Cardiac septum (tissue), 1 donor: ENCODE results near the gene ZMAT5. TPM values are rescaled to one million over a fixed set of nuclear protein-coding genes. Genes with fewer than 3 reads are reported as not detected.
"Not testable (repeated sequence)": the region's sequence is repeated elsewhere in the genome, so short reads cannot be mapped to it uniquely, and the experiment has no call there.

ENCODE experiments used
- DNase-seq: peaks from one replicate; pipeline ENCODE4 v3.0.0-alpha.2; 2020; ENCODE audit warnings: low spot score
- intact Hi-C: fragments of 100-400 bp; cut with DNase I; formaldehyde crosslinking; loops from one replicate; pipeline ENCODE4 v1.14.0; 2022
- total RNA-seq: library from RNA; stranded (reverse); fragmentation: NEBNext Ultra II Directional; extraction: Animal tissue kit (Norgen Biotek cat#: 25700); gene quantifications from one replicate; pipeline ENCODE4 v1.2.1, GENCODE V29; 2021
- donor health status: DM: no; HTN: no; CAD: no.

Gene ZMAT5
- total RNA-seq, 1 donor from 2014 or later = 17.1 TPM

DNA sequence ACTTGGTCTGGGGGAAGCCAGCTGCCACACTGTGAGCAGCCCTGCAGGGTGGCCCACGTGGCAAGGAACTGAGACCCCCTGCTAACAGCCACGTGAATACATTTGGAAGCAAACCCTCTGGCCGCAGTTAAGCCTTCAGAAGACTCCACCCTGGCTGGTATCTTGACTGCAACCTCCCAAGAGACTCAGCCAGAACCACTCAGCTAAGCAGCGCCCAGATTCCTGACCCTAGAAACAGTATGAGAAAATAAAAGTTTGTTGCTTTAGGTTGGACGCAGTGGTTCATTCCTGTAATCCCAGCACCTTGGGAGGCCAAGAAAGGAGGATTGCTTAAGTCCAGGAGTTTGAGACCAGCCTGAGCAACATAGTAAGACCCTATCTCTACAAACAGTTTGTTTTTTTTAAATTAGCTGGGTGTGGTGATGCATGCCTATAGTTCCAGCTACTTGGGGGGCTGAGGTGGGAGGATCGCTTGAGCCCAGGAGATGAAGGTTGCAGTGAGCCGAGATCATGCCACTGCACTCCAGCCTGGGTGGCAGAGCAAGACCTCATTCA lies 8.7 kb downstream of the ZMAT5 start:
- DNase-seq = no peak
- intact Hi-C loops = no loop called here

DNA sequence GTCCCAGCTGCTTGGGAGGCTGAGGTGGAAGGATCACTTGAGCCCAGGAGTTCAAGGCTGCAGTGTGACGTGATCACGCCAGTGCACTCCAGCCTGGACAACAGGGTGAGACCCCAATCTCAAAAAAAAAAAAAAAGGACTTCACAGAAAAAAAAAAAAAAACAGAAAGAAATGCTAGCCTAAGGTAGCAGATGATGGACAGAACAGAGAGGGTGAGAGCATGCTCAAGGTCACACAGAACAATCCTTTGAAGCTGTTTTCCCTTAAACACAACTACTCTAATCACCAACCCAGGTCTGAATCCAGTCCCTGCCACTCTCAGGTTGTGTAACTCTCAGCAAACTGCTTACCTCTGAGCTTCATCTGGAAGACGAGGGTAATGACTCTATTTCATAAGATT lies 9.7 kb downstream of the ZMAT5 start:
- DNase-seq = no peak
- intact Hi-C loops = no loop called here

DNA sequence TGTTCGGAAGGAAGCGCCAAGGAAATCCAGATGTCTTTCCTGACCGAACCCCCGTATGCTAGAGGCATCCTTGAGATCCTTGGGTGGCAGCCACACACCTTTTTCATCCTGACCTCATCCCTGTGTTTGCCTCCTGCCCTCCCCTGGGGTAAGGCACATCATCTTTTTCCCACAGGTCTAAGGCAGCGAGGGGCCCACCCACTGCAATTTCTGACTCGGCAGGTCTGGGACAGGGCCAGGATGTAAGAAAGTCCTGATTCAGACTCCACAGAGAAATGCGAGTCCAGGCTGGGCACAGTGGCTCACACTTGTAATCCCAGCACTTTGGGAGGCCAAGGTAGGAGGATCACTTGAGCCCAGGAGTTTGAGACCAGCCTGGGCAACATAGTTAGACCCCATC lies 10.5 kb downstream of the ZMAT5 start:
- DNase-seq = no peak

DNA sequence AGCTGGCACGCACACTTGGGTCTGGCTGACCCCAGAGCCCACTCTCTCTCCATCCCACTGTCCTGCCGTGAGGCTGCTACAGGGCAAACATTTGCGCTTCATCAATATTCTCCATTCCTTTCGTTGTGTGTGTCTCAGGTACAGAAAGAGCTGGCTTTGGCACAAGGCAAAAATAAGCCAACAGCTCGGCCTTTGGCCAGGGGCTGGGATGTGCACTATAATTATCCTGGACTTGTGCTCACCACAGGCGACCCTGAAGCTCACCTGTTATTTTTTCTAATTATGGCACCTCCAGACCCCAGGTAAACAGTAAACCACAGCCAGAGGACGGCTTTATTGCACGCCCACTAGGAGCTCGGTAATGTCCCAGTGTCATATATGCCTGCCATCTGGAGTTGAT lies 10.9 kb downstream of the ZMAT5 start:
- intact Hi-C loops = no loop called here
- DNase-seq = no peak

More for the DNA sequence above, 10.5 kb downstream of the ZMAT5 start:
- intact Hi-C loops = no loop called here

DNA sequence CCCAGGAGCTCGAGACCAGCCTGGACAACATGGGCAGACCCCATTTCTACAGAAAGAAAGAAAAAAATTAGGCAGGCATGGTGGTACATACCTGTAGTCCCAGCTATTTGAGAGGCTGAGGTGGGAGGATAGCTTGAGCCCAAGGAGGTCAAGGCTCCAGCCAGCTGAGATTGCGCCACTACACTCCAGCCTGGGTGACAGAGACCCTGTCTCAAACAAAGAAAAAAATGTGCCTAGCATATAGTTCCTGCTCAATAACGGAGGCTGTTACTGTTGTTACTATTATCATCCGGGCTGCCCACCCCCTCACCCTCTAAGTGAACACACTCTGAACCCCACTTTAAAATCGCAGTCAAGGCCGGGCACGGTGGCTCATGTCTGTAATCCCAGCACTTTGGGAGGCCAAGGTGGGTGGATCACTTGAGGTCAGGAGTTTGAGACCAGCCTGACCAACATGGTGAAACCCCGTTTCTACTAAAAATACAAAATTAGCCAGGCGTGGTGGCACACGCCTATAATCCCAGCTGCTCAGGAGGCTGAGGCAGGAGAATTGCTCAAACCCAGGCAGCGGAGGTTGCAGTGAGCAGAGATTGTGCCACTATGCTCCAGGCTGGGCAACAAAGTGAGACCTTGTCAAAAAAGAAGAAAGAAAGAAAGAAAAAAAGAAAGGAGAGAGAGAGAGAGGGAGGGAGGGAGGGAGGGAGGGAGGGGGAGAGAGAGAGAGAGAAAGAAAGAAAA lies 12.0 kb downstream of the ZMAT5 start:
- intact Hi-C loops = not testable (repeated sequence)

DNA sequence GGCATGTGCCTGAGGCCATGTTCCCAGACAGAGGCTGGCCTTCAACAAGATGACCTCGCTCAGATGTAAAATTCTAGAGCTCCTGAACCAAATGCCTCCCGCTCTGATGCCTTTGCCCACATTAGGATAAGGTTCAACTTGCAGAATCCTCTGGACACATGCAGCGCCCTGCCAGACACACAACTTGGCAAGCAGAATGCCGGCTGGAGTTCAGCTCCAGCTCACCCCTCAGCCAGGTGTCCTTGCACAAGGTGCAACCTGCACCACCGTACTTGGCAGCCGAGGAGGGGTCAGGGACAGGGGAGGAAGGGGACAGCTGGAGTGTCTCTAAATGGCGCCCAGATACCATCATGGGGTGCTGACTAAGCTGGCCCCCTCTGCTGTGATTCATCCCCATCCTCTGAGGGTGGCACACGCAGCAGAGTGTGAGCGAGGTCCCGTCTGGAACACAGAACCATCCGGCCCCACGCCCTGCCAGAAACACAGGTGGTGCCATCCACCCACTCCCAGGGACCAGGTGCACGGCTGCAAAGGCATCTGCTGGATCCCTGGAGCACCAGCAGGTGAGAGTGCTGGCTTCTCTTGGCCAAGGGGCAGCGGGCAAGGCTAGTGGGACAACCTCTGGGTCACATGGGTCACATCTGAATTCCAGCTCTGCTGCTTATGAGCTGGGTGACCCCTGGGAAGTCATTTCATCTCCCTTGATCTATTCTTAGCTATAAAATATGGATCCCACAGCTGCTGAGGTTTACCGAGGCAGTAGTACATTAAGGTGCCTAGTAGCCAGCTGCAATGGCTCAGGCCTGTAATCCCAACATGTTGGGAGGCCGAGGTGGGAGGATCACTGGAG lies 12.8 kb downstream of the ZMAT5 start:
- intact Hi-C loops = no loop called here
- no peak for DNase-seq

More for the DNA sequence above, 12.0 kb downstream of the ZMAT5 start:
- not testable (repeated sequence) for DNase-seq

DNA sequence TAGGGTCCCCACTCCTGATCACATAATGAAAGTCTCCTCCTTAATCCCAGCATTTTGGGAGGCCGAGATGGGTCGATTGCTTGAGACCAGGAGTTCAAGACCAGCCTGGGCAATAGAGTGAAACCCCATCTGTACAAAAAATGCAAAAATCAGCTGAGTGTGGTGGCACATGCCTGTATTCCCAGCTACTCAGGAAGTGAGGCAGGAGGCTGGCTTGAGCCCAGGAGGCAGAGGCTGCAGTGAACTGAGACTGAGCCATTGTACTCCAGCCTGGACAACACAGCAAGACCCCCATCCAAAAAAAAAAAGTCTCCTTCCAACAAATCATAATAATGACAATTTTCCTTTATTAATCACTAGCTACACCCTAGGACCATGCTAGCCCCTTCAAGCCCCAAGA lies 15.1 kb downstream of the ZMAT5 start:
- DNase-seq = no peak
- intact Hi-C loops = no loop called here

DNA sequence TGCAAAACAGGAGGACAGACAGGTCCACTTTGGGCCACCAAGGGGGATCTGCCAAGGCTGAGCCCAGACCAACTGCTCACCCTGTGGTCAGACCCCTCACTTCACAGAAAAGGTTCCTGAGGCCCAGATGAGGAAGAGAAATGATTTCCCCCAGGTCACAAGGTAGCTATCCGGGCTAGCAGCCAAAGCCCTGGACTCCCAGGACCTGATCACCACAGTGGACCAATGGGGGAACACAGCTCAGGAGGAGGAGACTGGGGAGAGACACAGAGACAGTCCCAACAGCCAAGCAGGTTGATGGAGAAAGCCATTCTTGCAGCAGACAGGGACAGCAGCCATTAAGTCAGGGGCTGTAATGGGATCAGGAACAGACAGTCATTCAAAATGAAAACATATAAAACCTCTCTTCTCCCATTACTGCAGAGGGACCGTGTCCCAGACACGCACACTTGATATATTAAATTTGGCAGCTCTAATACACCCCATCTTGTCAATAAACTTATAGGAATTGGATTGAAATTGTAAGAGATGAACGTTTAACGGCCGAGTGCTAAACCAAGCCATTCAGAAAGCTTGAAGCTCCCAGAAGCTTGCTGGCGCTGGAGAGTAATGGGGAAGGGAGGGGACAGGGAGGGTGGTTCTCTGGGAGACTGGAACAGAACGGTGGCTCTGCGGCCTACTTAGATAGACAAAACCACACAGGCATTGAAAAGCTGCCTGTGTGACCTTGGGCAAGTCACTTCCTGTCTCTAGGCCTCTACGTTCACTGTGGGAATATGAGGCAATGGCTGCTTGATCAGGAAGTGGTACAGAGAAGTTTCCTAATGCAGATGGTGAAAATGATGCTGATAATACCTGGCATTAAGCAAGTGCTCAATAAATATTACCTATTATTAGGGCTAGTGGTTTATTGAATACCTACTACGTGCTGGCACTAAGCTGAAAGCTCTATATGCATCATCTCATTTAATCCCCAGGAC lies 16.0 kb downstream of the ZMAT5 start:
- intact Hi-C loops = no loop called here
- DNase-seq = no peak

DNA sequence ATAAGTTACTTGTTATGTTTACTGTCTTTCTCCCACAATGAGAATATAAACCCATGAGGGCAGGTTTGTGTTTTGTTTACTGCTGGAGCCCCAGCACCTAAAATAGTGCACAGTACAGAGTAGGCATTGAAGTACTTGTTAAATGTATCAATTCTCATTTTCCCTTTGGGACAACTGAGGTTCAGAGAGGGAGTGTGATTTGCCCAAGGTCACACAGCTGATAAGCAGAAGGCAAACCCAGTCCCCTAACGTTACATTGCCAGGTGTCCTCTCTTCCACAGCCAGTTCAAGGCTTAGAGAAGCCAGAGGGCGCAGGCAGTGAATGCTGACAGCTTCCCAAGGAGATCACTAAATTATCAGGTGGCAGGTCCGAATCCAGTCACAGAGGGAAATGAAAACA lies 16.8 kb downstream of the ZMAT5 start:
- intact Hi-C loops = no loop called here
- no peak for DNase-seq

DNA sequence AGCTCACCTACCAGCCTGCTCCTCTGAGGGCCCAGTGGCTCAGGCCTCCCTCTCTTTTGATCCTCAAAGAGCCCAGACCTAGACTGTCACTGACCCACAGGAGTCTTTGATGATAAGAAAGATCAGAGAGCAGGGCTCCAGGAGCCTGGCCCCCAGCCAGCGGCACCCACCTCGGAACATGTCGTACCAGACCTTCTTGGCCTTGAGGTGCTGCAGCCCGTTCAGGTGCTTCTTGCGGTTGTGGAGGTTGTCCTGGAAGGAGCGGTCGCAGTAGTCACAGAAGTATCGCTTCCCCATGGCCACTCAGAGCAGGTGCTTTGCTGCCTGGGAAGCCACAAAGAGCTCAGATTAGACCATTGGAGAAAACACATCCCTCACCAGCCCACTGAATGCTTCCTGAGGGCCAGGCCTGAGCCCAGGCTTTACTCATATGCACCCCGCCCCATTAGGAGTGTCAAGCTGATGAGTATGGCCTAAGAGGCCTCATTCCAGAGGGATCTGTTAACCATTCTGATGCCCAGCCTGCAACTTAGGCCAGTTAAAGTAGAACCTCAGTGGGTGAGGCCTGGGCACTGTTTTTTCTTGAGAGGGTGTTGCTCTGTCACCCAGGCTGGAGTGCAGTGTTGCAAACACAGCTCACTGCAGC lies 18.4 kb downstream of the ZMAT5 start:
- no peak for DNase-seq
- intact Hi-C loops = no loop called here

DNA sequence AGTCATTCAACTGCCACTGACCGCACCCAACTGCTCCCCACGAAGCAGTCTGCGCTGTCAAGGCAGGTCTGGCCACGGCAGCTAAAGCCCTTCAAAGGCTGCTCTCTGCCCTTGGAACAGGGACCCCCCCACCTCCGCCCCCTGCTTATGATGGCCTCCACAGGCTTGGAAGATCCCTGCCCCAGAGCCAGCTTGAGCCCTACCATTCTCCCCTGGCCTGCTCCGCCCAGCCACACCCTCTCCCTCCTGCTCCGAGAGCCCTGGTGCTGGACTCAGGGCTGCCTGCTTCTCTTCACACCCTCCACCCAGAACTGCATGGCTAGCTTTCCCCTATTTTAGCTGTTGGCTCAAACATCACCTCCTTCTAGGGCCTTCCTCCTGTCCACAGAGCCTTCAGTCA lies 19.0 kb downstream of the ZMAT5 start:
- intact Hi-C loops = no loop called here
- DNase-seq = no peak

DNA sequence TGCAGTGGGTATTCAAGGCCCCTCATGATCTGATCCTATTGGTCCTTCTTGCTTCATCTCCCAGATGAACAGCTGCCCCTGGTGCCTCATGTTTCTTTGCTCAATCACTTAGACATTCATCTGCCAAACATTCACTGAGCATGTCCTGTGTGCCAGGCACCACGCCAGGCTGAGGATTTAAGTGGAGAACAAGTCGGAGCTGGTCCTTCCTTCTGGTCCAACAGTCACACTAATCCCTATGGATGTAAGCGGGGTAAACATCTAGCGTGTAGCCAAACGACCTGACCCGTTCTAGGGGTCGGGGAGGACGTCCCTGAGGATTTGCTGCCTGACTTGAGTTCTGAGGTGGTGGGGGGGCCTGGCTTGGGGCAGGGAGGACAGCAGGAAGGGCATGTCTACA lies 21.9 kb downstream of the ZMAT5 start:
- intact Hi-C loops = no loop called here
- no peak for DNase-seq

DNA sequence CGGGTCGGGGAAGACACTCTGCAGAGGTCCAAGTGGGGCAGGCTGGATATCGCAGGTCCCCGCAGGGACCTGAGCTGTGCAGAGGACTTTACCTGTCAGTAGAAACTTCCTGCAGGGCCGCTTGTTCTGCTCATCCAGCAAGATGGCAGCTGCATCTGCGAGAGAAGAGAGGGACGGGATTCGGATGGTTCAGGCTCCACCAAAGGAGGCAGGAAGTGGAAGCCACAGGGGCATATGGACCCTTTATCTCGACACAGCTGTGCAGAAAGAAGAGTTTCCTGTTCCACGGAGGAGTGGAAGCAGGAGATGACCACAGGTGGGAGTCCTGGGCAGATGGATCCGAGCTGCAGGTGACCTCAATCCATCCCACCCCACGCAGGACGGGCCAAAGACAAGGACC lies 24.5 kb downstream of the ZMAT5 start:
- intact Hi-C loops = no loop called here
- DNase-seq = no peak

DNA sequence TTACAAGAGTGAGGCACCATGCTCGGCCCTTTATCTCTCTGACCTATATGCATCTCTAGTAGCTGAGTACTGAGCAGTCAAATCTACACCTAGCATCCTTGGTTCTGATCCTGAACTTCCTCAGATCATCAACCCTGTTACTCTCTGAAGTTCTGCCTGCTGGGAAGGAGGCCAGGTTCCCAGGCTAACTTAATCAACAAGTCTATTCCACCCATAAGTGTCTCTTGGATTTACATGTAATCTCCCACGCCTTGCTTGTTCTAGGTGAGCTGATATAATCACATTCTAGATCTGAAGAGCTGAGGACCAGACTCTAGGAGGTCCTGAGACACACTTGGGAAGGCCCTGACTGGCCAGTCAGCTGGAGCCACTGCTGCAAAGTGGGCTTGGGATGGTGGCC lies 24.9 kb downstream of the ZMAT5 start:
- DNase-seq = no peak
- intact Hi-C loops = no loop called here

DNA sequence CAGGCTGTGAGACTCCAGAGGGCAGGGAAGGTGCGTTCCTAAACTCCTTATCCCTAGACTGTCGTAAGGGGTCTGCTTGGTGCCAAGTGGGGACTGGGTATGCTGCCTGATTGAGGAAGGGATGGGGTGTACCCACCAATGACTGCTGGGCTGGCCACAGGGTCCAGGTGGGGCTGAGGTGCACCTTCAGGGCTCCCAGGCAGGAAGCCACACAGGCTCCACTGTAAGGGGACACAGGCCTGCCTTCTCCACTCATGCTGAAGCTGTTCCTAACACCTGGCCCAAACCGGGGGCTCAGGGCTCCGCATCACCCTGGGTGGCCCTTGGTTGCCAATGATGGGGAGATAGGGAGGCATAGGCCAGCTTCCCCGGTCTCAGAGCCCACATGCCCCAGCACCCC lies 26.6 kb downstream of the ZMAT5 start:
- intact Hi-C loops = no loop called here

DNA sequence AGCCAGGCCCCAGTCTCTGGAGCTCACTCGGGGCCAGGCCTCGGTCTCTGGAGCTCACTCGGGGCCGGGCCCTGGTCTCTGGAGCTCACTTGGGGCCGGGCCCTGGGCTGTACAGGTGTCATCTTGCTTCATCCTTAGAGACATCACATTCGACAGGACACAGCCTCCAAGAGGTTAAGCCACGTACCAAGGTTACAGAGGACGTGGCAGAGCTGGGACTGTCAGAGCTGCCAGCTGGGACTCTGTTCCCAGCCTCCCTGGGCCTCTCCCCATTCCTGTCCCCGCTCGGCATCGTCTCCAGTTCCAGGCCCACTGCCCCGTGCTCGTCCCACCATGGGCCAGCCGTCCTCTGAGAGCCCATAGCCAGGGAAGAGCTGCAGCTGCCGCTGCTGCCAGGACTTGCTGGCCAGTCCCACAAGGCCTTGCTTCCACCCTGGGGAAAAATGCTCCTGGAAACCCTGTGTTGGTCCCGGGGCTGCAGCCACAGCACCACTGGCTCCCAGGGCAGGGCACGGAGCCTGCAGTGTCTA lies 27.4 kb downstream of the ZMAT5 start:
- intact Hi-C loops = no loop called here
- no peak for DNase-seq

More for the DNA sequence above, 26.6 kb downstream of the ZMAT5 start:
- DNase-seq = no peak

DNA sequence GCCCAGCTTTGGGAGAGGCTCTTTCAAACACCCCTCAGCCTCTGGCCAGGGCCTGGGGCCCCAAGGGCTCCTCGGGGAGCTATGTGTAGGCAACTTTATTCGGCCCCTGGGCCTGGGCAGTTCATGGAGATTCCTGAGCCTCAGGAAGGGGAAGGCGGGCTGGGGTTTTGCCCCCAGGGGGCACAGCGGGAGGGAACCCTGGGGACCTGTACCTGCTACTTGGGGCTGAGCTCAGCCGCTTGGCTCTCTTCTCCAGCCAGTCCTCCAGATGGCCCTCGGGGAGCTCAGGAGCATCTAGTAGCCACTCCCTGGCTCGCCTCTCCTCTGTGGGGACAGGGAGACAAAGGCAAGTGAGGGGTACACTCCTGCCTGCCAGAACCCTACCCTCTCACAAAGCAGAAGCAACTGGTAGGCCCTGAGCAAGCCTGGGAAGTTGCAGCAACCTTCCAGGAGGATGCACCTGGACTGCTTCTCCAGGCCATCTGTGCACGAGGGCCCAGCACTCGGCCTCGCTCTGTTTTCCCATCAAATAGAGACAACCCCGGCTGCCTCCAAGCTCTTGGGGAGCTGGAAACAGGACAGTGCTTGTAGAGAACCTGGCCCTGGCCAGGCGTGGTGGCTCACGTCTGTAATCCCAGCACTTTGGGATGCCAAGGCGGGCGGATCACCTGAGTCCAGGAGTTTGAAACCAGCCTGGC lies 28.5 kb downstream of the ZMAT5 start:
- intact Hi-C loops = no loop called here
- DNase-seq = no peak
